ENCODE data around the gene RASSF8. TPM values are rescaled to one million over a fixed set of nuclear protein-coding genes. Genes with fewer than 3 reads are reported as not detected.

RASSF8 gene
- total RNA-seq, 1 donor from 2014 or later, result 50.5 TPM

DNA sequence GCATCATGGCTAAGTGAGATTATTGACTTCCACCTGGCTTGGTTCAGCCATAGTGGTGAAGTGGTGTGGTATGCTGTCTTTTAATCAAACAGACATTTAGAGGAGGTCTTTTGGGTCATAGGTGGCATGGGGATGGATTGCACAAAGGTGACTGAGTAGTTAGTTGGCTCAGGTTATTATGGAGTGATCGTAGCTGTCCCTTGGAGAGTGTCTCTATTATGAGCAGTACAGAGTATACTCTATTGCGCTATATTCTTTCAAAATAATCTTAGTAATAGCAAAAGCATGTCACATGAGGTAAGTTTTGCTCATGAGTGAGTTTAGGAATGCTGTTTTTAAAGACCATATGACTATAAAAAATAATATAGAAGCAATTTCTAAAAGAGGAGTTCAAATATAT lies 60.4 kb downstream of the RASSF8 start:
- Mint-ChIP-seq H3K27ac (ENCODE audit: unreplicated experiment) (no peak overlapping the region), H3K27me3 (ENCODE audit: low read depth) (no peaks in the 10 kb centered on the region), H3K9me3 (no peaks in the 10 kb centered on the region), H3K36me3 (ENCODE audit: low read depth) (no peaks in the 10 kb centered on the region), H3K4me1 (peaks cover 12% of the 10 kb centered on the region), H3K4me3 (no peak overlapping the region)
- DNase-seq (ENCODE audit: low read depth, low spot score), result no peak
- TF ChIP-seq, protein P1, sequence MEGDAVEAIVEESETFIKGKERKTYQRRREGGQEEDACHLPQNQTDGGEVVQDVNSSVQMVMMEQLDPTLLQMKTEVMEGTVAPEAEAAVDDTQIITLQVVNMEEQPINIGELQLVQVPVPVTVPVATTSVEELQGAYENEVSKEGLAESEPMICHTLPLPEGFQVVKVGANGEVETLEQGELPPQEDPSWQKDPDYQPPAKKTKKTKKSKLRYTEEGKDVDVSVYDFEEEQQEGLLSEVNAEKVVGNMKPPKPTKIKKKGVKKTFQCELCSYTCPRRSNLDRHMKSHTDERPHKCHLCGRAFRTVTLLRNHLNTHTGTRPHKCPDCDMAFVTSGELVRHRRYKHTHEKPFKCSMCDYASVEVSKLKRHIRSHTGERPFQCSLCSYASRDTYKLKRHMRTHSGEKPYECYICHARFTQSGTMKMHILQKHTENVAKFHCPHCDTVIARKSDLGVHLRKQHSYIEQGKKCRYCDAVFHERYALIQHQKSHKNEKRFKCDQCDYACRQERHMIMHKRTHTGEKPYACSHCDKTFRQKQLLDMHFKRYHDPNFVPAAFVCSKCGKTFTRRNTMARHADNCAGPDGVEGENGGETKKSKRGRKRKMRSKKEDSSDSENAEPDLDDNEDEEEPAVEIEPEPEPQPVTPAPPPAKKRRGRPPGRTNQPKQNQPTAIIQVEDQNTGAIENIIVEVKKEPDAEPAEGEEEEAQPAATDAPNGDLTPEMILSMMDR (conservative IDR thresholded peaks at IDR 0.05), result no peak

DNA sequence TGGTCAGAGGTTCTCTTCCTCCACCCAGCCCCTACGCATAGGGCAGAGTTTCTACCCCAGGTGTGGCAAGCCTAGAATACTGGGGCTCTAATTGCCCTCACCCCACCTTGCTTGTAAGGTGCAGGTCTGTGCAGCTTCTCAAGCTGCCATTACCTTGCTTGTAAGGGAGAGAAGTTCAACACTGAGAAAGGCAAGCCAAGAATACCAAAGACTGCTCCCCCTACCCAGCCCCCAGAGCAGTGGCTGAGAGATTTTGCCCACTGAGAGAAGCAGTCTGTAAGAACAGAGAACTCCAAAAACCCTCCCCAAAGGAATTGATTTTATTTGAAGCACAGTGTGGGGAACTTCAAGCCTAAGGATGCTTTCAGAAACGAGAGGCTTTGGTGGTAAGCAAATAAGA lies 63.1 kb downstream of the RASSF8 start:
- DNase-seq (ENCODE audit: low read depth, low spot score), result no peak
- TF ChIP-seq, protein P1 (conservative IDR thresholded peaks at IDR 0.05), result no peak
- Mint-ChIP-seq H3K9me3 (peaks cover 2% of the 10 kb centered on the region), H3K4me1 (no peaks in the 10 kb centered on the region), H3K27ac (ENCODE audit: unreplicated experiment) (no peak overlapping the region), H3K36me3 (ENCODE audit: low read depth) (peaks cover 2% of the 10 kb centered on the region), H3K4me3 (no peak overlapping the region), H3K27me3 (ENCODE audit: low read depth) (no peaks in the 10 kb centered on the region)

DNA sequence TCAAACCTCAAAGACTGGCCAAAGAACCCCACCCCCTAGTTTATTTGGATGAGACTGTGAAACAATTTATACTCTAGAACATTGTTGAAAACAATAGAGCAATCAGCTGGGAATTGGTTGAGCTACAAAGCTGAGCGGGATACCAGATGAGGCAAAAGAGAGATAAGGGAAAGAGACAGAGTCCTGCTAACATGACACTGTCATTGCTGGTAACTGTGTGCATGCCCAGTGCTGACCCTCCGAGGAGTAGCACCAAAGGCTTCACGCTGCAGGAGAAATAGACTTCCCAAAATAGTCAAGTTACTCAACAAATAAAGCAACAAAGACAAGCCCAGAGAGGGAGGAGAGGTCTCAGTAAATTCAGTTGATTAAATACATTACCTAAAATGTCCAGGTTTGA lies 63.6 kb downstream of the RASSF8 start:
- TF ChIP-seq, protein P1 (conservative IDR thresholded peaks at IDR 0.05), result no peak
- Mint-ChIP-seq H3K27ac (ENCODE audit: unreplicated experiment) (no peak overlapping the region), H3K9me3 (peaks cover 4% of the 10 kb centered on the region), H3K36me3 (ENCODE audit: low read depth) (peaks cover 4% of the 10 kb centered on the region), H3K27me3 (ENCODE audit: low read depth) (no peaks in the 10 kb centered on the region), H3K4me1 (no peaks in the 10 kb centered on the region), H3K4me3 (no peak overlapping the region)
- no peak for DNase-seq (ENCODE audit: low read depth, low spot score)

DNA sequence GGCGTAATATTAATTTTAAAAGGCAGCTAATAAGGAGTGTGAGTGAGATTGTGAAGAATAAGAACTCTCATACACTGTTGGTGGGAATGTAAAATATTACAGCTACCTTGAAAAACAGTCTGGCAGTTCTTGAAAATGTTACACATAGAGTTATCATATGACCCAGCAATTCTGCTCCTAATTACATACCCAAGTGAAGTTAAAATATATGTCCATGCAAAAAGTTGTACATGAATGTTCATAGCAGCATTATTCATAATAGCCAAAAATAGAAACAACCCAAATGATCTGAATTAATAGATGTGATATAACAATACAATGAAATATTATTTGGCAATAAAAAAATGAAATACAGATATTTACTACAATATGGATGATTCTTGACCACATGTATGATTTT lies 68.2 kb downstream of the RASSF8 start:
- H3K4me3 Mint-ChIP-seq, result no peak overlapping the region
- H3K27me3 Mint-ChIP-seq (ENCODE audit: low read depth), result no peaks in the 10 kb centered on the region
- peaks cover 4% of the 10 kb centered on the region for H3K9me3 Mint-ChIP-seq
- H3K4me1 Mint-ChIP-seq, result peaks cover 15% of the 10 kb centered on the region
- DNase-seq (ENCODE audit: low read depth, low spot score), result no peak
- H3K36me3 Mint-ChIP-seq (ENCODE audit: low read depth), result peaks cover 4% of the 10 kb centered on the region
- TF ChIP-seq, protein P1 (conservative IDR thresholded peaks at IDR 0.05), result no peak
- H3K27ac Mint-ChIP-seq (ENCODE audit: unreplicated experiment), result no peak overlapping the region

DNA sequence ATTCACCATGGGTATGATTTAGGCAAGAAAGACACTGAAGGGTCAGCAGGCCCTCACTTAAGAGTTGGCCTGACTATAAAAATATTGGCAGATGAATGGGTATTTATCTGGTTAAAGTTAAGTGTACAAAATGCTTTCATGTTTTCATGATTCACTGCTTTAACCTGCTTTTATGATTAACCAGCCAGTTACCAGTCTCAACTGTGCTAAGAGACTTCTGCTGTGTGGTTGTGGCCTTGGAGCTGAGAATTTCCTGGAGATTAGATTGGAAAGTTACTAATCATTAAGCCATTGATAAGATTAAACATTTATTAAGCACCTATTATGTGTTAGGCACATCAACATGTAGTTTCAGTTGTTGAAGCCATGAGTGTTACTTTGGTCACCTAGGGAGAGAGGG lies 68.9 kb downstream of the RASSF8 start:
- H3K4me1 Mint-ChIP-seq, result peaks cover 15% of the 10 kb centered on the region
- DNase-seq (ENCODE audit: low read depth, low spot score), result no peak
- H3K27ac Mint-ChIP-seq (ENCODE audit: unreplicated experiment), result no peak overlapping the region
- H3K9me3 Mint-ChIP-seq, result peaks cover 4% of the 10 kb centered on the region
- TF ChIP-seq, protein P1 (conservative IDR thresholded peaks at IDR 0.05), result no peak
- no peak overlapping the region for H3K4me3 Mint-ChIP-seq
- H3K36me3 Mint-ChIP-seq (ENCODE audit: low read depth), result peaks cover 4% of the 10 kb centered on the region
- H3K27me3 Mint-ChIP-seq (ENCODE audit: low read depth), result no peaks in the 10 kb centered on the region
